ELR (cell line): ENCODE data around the gene SPC25.
"Not testable (repeated sequence)": the region's sequence is repeated elsewhere in the genome, so short reads cannot be mapped to it uniquely, and the experiment has no call there.

Source experiments
- DNase-seq: peaks from one replicate; pipeline ENCODE4 v3.0.0-alpha.2; 2015; ENCODE audit warnings: low read depth

SPC25 gene

GRCh38 chr2:168890006-168890782 lies at the start of gene SPC25:
Gene SPC25 (minus strand): TSS chr2:168890430. CDS start chr2:168889519, 911 bp downstream.
- peak; percentile 97 for DNase-seq

GRCh38 chr2:168939918-168940317 lies 49.7 kb upstream of the SPC25 start:
- no peak for DNase-seq

GRCh38 chr2:168939061-168939460 lies 48.8 kb upstream of the SPC25 start:
- DNase-seq = no peak

GRCh38 chr2:168935810-168936581 lies 45.8 kb upstream of the SPC25 start:
- peak; percentile 89 for DNase-seq

GRCh38 chr2:168934826-168935225 lies 44.6 kb upstream of the SPC25 start:
- DNase-seq = peak; percentile 38

- not testable (repeated sequence) for DNase-seq
These were observed 41.9 kb upstream of the SPC25 start for GRCh38 chr2:168932174-168932573.

GRCh38 chr2:168930242-168930641 lies 40.0 kb upstream of the SPC25 start:
- no peak for DNase-seq

GRCh38 chr2:168929031-168929430 lies 38.8 kb upstream of the SPC25 start:
- DNase-seq = no peak

- DNase-seq = no peak
These were observed 38.0 kb upstream of the SPC25 start for GRCh38 chr2:168928113-168928831.

- no peak for DNase-seq
These were observed 36.6 kb upstream of the SPC25 start for GRCh38 chr2:168926621-168927386.

- peak; percentile 60 for DNase-seq
These were observed 30.4 kb upstream of the SPC25 start for GRCh38 chr2:168920504-168921157.

- no peak for DNase-seq
These were observed 26.1 kb upstream of the SPC25 start for GRCh38 chr2:168916331-168916675.

- DNase-seq = no peak
These were observed 25.5 kb upstream of the SPC25 start for GRCh38 chr2:168915441-168916330.

GRCh38 chr2:168913495-168913894 lies 23.3 kb upstream of the SPC25 start:
- DNase-seq = no peak

GRCh38 chr2:168912901-168913369 lies 22.7 kb upstream of the SPC25 start:
- DNase-seq = peak; percentile 36

GRCh38 chr2:168912466-168912865 lies 22.2 kb upstream of the SPC25 start:
- no peak for DNase-seq

- no peak for DNase-seq
These were observed 20.1 kb upstream of the SPC25 start for GRCh38 chr2:168910330-168910729.

GRCh38 chr2:168907940-168908662 lies 17.9 kb upstream of the SPC25 start:
- DNase-seq = no peak

GRCh38 chr2:168904358-168904757 lies 14.1 kb upstream of the SPC25 start:
- DNase-seq = no peak

GRCh38 chr2:168903888-168904287 lies 13.7 kb upstream of the SPC25 start:
- no peak for DNase-seq
